Right lobe of liver (tissue), 6 donors: ENCODE results near the gene RNGTT. TPM values are rescaled to one million over a fixed set of nuclear protein-coding genes. Genes with fewer than 3 reads are reported as not detected.
A peak's percentile ranks its signal among the peaks of the same experiment; 100 is the strongest.

Experiments
- ATAC-seq, 4 donors: fragments of 200-7000 bp; cut with Tn5 transposase; one replicate each; pipeline ENCODE4 v1.9.1; 2020; ENCODE audit warnings: mild to moderate bottlenecking in 4 of 4, moderate library complexity in 4 of 4
- DNase-seq, 3 donors: peaks; one replicate each; pipeline ENCODE4 v3.0.0-alpha.2; 2020
- H3K27ac ChIP-seq, 3 donors: fragments of 200-600 bp; one replicate each; pipeline ENCODE4 v1.8.0; 2022
- H3K27me3 ChIP-seq, 2 donors: fragments of 200-600 bp; one replicate each; pipeline ENCODE4 v1.8.0; 2022
- H3K36me3 ChIP-seq, 4 donors: fragments of 200-600 bp; sonication (generic) in 1 of 4; one replicate each; pipeline versions ENCODE4 v1.5.1 to v1.8.0; 2017 to 2022; ENCODE audit warnings: control low read depth in 1 of 4
- H3K4me1 ChIP-seq, 4 donors: fragments of 200-600 bp; sonication (generic) in 1 of 4; one replicate each; pipeline versions ENCODE4 v1.5.1 to v1.8.0; 2017 to 2022; ENCODE audit warnings: control low read depth in 1 of 4
- H3K4me3 ChIP-seq, 3 donors: fragments of 200-600 bp; one replicate each; pipeline ENCODE4 v1.8.0; 2022
- H3K9me3 ChIP-seq, 4 donors: fragments of 200-600 bp; sonication (generic) in 1 of 4; one replicate each; pipeline versions ENCODE4 v1.5.1 to v1.8.0; 2017 to 2022; ENCODE audit warnings: control low read depth in 1 of 4
- CTCF ChIP-seq, 4 donors: fragments of 200-600 bp in 3 of 4; fragments of 450-650 bp in 1 of 4; IDR thresholded peaks; one replicate each; pipeline versions ENCODE4 v1.5.1 to v1.8.0; 2016 to 2022; ENCODE audit warnings: antibody characterized with exemption in 4 of 4, mild to moderate bottlenecking in 2 of 4
- POLR2A ChIP-seq: fragments of 450-650 bp; IDR thresholded peaks from one replicate; pipeline ENCODE4 v1.6.1; 2017; ENCODE audit warnings: antibody characterized with exemption, mild to moderate bottlenecking
- WGBS: methylation state at CpG from one replicate; pipeline ENCODE4 v1.1.6; 2018; ENCODE audit warnings: low coverage, low lambda C conversion rate; ENCODE audit not compliant: insufficient coverage; ENCODE audit errors: missing lambda C conversion rate; 5-methylcytosine and 5-hydroxymethylcytosine counted together
- intact Hi-C, 2 donors: fragments of 100-400 bp; cut with DNase I; formaldehyde crosslinking; loops; one replicate each; pipeline versions ENCODE4 v1.11.2 to v1.14.1; 2022
- long read RNA-seq: library from polyadenylated mRNA; unstranded; transcript quantifications from one replicate; pipeline ENCODE4 v2.0.0, GENCODE V29; 2019
- total RNA-seq, 6 experiments: library from RNA; depleted of rRNA in 2 of 6; stranded (reverse); fragments of >200 nt in 2 of 6; fragmentation: NEBNext Ultra II Directional in 3 of 6; extraction: Animal tissue kit (Norgen Biotek cat#: 25700) in 3 of 6; gene quantifications; one replicate each; pipeline versions ENCODE4 v1.1.0 to v1.2.4, GENCODE V29; 2016 to 2023
- donor health status: DM: no; HTN: yes; CAD: no.
- donor health status: DM: no; HTN: no; CAD: no.
- donor health status: DM: no; HTN: no; CAD: no.
- donor health status: DM: no; HTN: yes; CAD: no.
- donor health status: DM: no; HTN: yes; CAD: no.

RNGTT gene
- 10 to 100 TPM in 2 of 6 experiments, 1 to 10 TPM in 4; 5.7 to 11.2 (median 6.5) TPM for total RNA-seq
- long read RNA-seq, partial matches to known transcripts = 0 of 1 reads
- long read RNA-seq, other reads (novel, unspliced or antisense) = 1 of 1 reads

DNA sequence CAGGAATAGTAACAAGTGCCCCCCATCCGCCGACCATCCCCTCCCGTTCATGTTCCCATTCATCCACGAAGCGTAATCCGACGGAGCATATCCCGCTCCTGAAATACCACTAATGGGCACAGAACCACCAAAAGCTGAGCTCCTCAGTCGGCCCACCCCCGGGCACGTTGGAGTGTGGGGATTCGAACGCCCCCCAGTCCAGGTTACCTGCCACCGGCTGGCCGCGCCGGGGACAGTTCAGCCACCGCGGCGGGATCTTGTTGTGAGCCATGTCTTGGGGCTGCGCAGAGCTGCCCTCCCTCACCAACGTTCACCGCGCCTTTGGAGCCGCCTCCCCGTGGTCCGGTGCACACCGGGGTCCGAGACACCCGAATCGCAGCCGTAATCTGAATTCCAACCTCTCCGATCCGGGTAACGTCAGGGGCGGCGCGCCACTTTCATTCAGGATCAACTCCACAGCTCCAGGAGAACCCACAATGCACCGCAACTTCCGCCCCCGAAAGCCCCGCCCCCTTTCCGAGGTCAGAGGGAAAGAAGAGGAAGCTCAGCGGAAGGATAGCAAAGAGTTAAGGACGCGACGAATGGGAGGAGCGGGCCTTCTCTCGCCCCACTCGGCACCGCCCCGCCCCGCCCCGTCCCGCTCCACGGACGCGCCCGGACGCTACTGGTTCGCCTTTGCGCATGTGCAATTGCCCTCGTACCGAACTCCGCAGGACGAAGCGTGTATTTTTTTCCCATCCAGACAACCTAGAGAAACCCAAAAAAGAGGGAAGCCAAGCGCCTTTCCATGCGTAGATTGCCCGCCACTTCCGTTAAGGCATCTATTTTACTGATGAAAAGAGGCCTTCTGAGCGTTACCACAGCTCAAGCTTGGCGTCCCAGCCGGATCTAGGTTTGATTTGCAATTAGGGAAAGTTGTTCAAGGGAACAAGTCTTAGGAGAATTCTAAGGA, at the start of gene RNGTT:
Gene RNGTT (minus strand): TSS at position 480 of the 952 bp plus-strand sequence. CDS start 209 bp downstream, at position 271.
- peaks cover 0 to 16% (median 7%) of the 10 kb centered on the region in 4 donors for H3K4me1 ChIP-seq
- intact Hi-C loops = no loop called here
- peak within 1 kb of the TSS; percentile 81 to 85 (median 84) for H3K4me3 ChIP-seq
- H3K27me3 ChIP-seq = no peaks in the 10 kb centered on the region
- ATAC-seq (peak; percentile 100), DNase-seq (peak; percentile 99 to 100 (median 99))
- H3K27ac ChIP-seq = peak within 1 kb of the TSS; percentile 62 to 73 (median 64)
- WGBS = under 1% methylated on average over 28 of the region's 74 CpGs
- H3K9me3 ChIP-seq = peaks cover 0 to 5% (median 0%) of the 10 kb centered on the region in 4 donors
- no peak for TF ChIP-seq CTCF (IDR thresholded peaks at IDR 0.05)
- peak; percentile 55 for TF ChIP-seq POLR2A
- no peaks in the 10 kb centered on the region for H3K36me3 ChIP-seq

GRCh38 chr6:89011436-89011835, 48.0 kb upstream of the RNGTT start:
- no peak overlapping the region for H3K4me3 ChIP-seq
- intact Hi-C loops = no loop called here
- H3K36me3 ChIP-seq = no peaks in the 10 kb centered on the region
- H3K27ac ChIP-seq = no peak overlapping the region
- H3K9me3 ChIP-seq = no peaks in the 10 kb centered on the region
- TF ChIP-seq POLR2A = no peak
- H3K4me1 ChIP-seq = peaks cover 0 to 6% (median 0%) of the 10 kb centered on the region in 4 donors
- DNase-seq = no peak
- no peaks in the 10 kb centered on the region for H3K27me3 ChIP-seq
- ATAC-seq = no peak
- 77% methylated on average over 2 of the region's 2 CpGs for WGBS

DNA sequence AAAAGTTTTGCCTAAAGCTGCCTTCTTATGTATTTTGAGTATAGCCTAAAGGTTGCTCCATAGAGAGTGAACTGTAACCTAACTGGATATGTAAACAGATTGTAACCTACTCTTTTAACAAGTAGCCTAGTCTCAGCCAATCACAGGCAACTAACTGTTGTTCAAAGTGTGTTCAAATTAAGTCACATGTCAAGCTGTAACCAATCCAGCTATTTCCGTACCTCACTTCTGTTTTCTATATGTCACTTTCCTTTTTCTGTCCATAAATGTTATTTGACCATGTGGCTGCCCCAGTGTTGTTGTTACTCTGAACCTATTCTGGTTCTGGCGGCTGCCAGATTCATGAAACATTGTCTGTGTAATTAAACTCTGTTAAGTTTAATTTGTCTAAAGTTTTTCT, 47.4 kb upstream of the RNGTT start:
- no peak for TF ChIP-seq POLR2A
- no peak for TF ChIP-seq CTCF (IDR thresholded peaks at IDR 0.05)
- H3K36me3 ChIP-seq = no peaks in the 10 kb centered on the region
- intact Hi-C loops = no loop called here
- no peak overlapping the region for H3K4me3 ChIP-seq
- no peaks in the 10 kb centered on the region for H3K27me3 ChIP-seq
- no peak overlapping the region for H3K27ac ChIP-seq
- no peaks in the 10 kb centered on the region for H3K9me3 ChIP-seq
- WGBS = 60% methylated on average over 2 of the region's 2 CpGs
- peaks cover 0 to 6% (median 0%) of the 10 kb centered on the region in 4 donors for H3K4me1 ChIP-seq
- ATAC-seq = no peak
- DNase-seq = no peak

DNA sequence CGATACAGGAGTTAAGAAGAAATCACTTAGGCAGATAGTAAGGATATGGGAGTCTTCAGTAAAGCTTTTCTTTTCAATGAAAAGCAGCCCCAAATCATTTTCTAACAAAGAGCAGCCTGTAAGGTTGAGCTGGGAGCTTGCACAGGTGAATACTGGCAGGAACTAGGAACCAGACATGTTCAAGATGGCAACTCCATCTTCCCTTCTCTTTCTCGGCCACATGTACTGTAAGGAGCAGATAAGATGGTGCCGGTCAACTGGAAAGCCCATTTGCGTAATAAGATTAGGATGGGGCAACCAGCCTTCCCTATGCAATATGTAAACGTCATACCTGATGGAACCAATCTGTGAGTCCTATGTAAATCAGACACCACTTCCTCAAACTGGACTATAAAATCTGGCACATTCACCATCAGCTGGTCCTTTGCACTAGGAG, 46.2 kb upstream of the RNGTT start:
- no peaks in the 10 kb centered on the region for H3K36me3 ChIP-seq
- H3K27ac ChIP-seq = no peak overlapping the region
- 94% methylated on average over 1 of the region's 5 CpGs for WGBS
- H3K4me1 ChIP-seq = peaks cover 0 to 6% (median 0%) of the 10 kb centered on the region in 4 donors
- DNase-seq (no peak), ATAC-seq (no peak)
- H3K9me3 ChIP-seq = no peaks in the 10 kb centered on the region
- H3K4me3 ChIP-seq = no peak overlapping the region
- intact Hi-C loops = no loop called here
- no peak for TF ChIP-seq CTCF (IDR thresholded peaks at IDR 0.05)
- TF ChIP-seq POLR2A = no peak
- H3K27me3 ChIP-seq = no peaks in the 10 kb centered on the region

GRCh38 chr6:89008815-89009374, 45.5 kb upstream of the RNGTT start:
- TF ChIP-seq POLR2A (no peak), CTCF (IDR thresholded peaks at IDR 0.05) (no peak)
- no peaks in the 10 kb centered on the region for H3K36me3 ChIP-seq
- DNase-seq (no peak), ATAC-seq (no peak)
- H3K9me3 ChIP-seq = no peaks in the 10 kb centered on the region
- 84% methylated on average over 5 of the region's 5 CpGs for WGBS
- no peak overlapping the region for H3K27ac ChIP-seq
- no peaks in the 10 kb centered on the region for H3K27me3 ChIP-seq
- peaks cover 0 to 6% (median 0%) of the 10 kb centered on the region in 4 donors for H3K4me1 ChIP-seq
- intact Hi-C loops = no loop called here
- H3K4me3 ChIP-seq = no peak overlapping the region
